CD14-positive monocyte (primary cell): Measurements from ENCODE around the gene ILK. TPM values are rescaled to one million over a fixed set of nuclear protein-coding genes. Genes with fewer than 3 reads are reported as not detected.

Experiments used
- DNase-seq, 3 donors: peaks; one replicate each; pipeline ENCODE4 v3.0.0-alpha.2; 2011 to 2022
- H2AFZ ChIP-seq: 2 replicates; pipeline ENCODE4 v1.6.0; 2012; ENCODE audit warnings: mild to moderate bottlenecking, low read depth, low read length, inconsistent platforms; ENCODE audit not compliant: insufficient read depth, poor library complexity, severe bottlenecking
- H3K27ac ChIP-seq, 2 donors: 1 replicate in 1 of 2; 2 replicates in 1 of 2; pipeline ENCODE4 v1.5.1; 2012 to 2013; ENCODE audit warnings: low read length in 2 of 2, control low read depth in 1 of 2, inconsistent platforms in 1 of 2, low read depth in 1 of 2, mild to moderate bottlenecking in 1 of 2
- H3K27me3 ChIP-seq, 2 donors: one replicate each; pipeline versions ENCODE4 v1.6.0 to v1.6.1; 2011 to 2013; ENCODE audit warnings: low read length in 2 of 2; ENCODE audit not compliant: control insufficient read depth in 2 of 2, insufficient read depth in 2 of 2
- H3K36me3 ChIP-seq, 2 donors: replicated peaks in 1 of 2; 1 replicate in 1 of 2; 2 replicates in 1 of 2; pipeline versions ENCODE4 v1.5.1 to v1.6.1; 2012 to 2013; ENCODE audit warnings: low read length in 2 of 2, control low read depth in 1 of 2, inconsistent platforms in 1 of 2, mild to moderate bottlenecking in 1 of 2; ENCODE audit not compliant: insufficient read depth in 2 of 2, control insufficient read depth in 1 of 2
- H3K4me1 ChIP-seq, 2 donors: 1 replicate in 1 of 2; 2 replicates in 1 of 2; pipeline versions ENCODE4 v1.5.1 to v1.6.1; 2012 to 2013; ENCODE audit warnings: low read length in 2 of 2, control low read depth in 1 of 2, inconsistent platforms in 1 of 2, mild to moderate bottlenecking in 1 of 2, moderate library complexity in 1 of 2; ENCODE audit not compliant: insufficient read depth in 2 of 2, control insufficient read depth in 1 of 2
- H3K4me2 ChIP-seq: replicated peaks from 2 replicates; pipeline ENCODE3; 2012; ENCODE audit warnings: low read length, moderate library complexity, mild to moderate bottlenecking; ENCODE audit not compliant: poor library complexity, severe bottlenecking; ENCODE audit errors: extremely low read depth
- H3K4me3 ChIP-seq, 3 experiments: fragments of 200-600 bp in 1 of 3; sonication (generic) in 1 of 3; replicated peaks in 1 of 3; 1 replicate in 2 of 3; 2 replicates in 1 of 3; pipeline ENCODE4 v1.5.1; 2011 to 2013; ENCODE audit warnings: low read length in 3 of 3, mild to moderate bottlenecking in 3 of 3, control low read depth in 2 of 3, low read depth in 2 of 3, inconsistent platforms in 1 of 3, moderate library complexity in 1 of 3
- H3K79me2 ChIP-seq: 2 replicates; pipeline ENCODE4 v1.6.0; 2012; ENCODE audit warnings: mild to moderate bottlenecking, control low read depth, inconsistent platforms, low read length, moderate library complexity; ENCODE audit not compliant: insufficient read depth
- H3K9ac ChIP-seq: 2 replicates; pipeline ENCODE4 v1.6.0; 2017; ENCODE audit warnings: low read length, mild to moderate bottlenecking; ENCODE audit not compliant: insufficient read depth, poor library complexity, severe bottlenecking
- H3K9me3 ChIP-seq, 2 donors: replicated peaks in 1 of 2; 1 replicate in 1 of 2; 2 replicates in 1 of 2; pipeline versions ENCODE4 v1.5.1 to v1.6.1; 2012 to 2013; ENCODE audit warnings: low read length in 2 of 2, control low read depth in 1 of 2; ENCODE audit not compliant: control insufficient read depth in 1 of 2, insufficient read depth in 1 of 2
- H4K20me1 ChIP-seq: 2 replicates; pipeline ENCODE4 v1.6.0; 2012; ENCODE audit warnings: mild to moderate bottlenecking, low read length, control low read depth, moderate library complexity; ENCODE audit not compliant: insufficient read depth
- H3K27ac Mint-ChIP-seq, 7 donors: one replicate each; pipeline ENCODE4 v1.8.0; 2020; ENCODE audit warnings: mild to moderate bottlenecking in 7 of 7, mixed read lengths in 7 of 7, moderate library complexity in 6 of 7, inconsistent platforms in 2 of 7
- H3K27me3 Mint-ChIP-seq, 3 donors: one replicate each; pipeline ENCODE4 v1.8.0; 2021 to 2022; ENCODE audit warnings: low read depth in 3 of 3, mild to moderate bottlenecking in 3 of 3, mixed read lengths in 3 of 3, moderate library complexity in 3 of 3, inconsistent platforms in 1 of 3
- H3K36me3 Mint-ChIP-seq, 2 donors: one replicate each; pipeline ENCODE4 v1.8.0; 2020; ENCODE audit warnings: mixed read lengths in 2 of 2, inconsistent platforms in 1 of 2, mild to moderate bottlenecking in 1 of 2
- H3K4me1 Mint-ChIP-seq: one replicate; pipeline ENCODE4 v1.8.0; 2020; ENCODE audit warnings: mild to moderate bottlenecking, mixed read lengths
- H3K4me3 Mint-ChIP-seq, 2 donors: one replicate each; pipeline ENCODE4 v1.8.0; 2020; ENCODE audit warnings: mild to moderate bottlenecking in 2 of 2, mixed read lengths in 2 of 2, moderate library complexity in 1 of 2
- H3K9me3 Mint-ChIP-seq, 7 donors: one replicate each; pipeline ENCODE4 v1.8.0; 2020 to 2022; ENCODE audit warnings: mixed read lengths in 7 of 7, mild to moderate bottlenecking in 6 of 7, moderate library complexity in 6 of 7, inconsistent platforms in 2 of 7
- intact Hi-C, 2 donors: fragments of 100-400 bp; cut with micrococcal nuclease; formaldehyde crosslinking; loops; one replicate each; pipeline versions ENCODE4 v1.15.0 to v1.15.1; 2023
- polyA plus RNA-seq, 3 donors: library from polyadenylated mRNA; depleted of rRNA in 1 of 3; unstranded in 2 of 3; stranded (reverse) in 1 of 3; fragments of 300-500 nt in 2 of 3; fragments of >200 nt in 1 of 3; fragmentation: Illumina TruSeq in 2 of 3; gene quantifications; 1 replicate in 2 of 3; 2 replicates in 1 of 3; pipeline ENCODE4 v1.2.3, GENCODE V29; 2012 to 2021
- TF ChIP-seq, protein P1 (sequence below): fragments of 200-600 bp; IDR thresholded peaks from one replicate; pipeline ENCODE4 v1.8.0; 2022; ENCODE audit warnings: antibody characterized with exemption, mild to moderate bottlenecking

Gene ILK
- polyA plus RNA-seq, 3 donors: 165 to 271 (median 250) TPM

DNA sequence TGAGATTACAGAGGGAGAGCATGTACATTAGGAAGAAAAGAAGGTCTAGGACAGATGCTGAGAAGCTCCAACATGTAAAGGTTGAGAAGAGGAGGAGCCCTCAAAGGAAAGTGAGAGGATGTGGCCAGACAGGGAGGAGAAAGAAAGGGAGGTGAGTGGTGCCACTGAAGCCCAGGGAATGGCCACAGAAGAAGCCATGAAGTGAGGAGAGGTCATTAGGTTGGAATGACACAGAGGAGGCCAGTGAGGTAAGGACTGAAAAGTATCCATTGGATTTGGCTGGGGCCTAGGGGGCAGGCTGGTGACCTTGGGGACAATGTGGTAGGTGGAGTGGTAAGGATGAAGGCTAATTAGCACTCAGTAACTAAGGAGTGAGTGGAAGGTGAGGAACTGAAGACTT, 55.1 kb downstream of the ILK start:
- TF ChIP-seq, protein P1, sequence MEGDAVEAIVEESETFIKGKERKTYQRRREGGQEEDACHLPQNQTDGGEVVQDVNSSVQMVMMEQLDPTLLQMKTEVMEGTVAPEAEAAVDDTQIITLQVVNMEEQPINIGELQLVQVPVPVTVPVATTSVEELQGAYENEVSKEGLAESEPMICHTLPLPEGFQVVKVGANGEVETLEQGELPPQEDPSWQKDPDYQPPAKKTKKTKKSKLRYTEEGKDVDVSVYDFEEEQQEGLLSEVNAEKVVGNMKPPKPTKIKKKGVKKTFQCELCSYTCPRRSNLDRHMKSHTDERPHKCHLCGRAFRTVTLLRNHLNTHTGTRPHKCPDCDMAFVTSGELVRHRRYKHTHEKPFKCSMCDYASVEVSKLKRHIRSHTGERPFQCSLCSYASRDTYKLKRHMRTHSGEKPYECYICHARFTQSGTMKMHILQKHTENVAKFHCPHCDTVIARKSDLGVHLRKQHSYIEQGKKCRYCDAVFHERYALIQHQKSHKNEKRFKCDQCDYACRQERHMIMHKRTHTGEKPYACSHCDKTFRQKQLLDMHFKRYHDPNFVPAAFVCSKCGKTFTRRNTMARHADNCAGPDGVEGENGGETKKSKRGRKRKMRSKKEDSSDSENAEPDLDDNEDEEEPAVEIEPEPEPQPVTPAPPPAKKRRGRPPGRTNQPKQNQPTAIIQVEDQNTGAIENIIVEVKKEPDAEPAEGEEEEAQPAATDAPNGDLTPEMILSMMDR: no peak
- H3K27ac ChIP-seq: no peak overlapping the region
- H3K27me3 Mint-ChIP-seq: peaks cover 15 to 18% (median 17%) of the 10 kb centered on the region in 3 donors
- peaks cover 0 to 5% of the 10 kb centered on the region in 2 donors for H3K9me3 ChIP-seq
- no peak overlapping the region for H3K27ac Mint-ChIP-seq
- DNase-seq: no peak
- peaks cover 9% of the 10 kb centered on the region for H3K4me1 Mint-ChIP-seq
- peaks cover 30 to 31% of the 10 kb centered on the region in 2 donors for H3K27me3 ChIP-seq
- no peak overlapping the region for H3K4me3 ChIP-seq
- no peaks in the 10 kb centered on the region for H4K20me1 ChIP-seq
- no peaks in the 10 kb centered on the region for H3K36me3 ChIP-seq
- no peak overlapping the region for H3K4me2 ChIP-seq
- no peak overlapping the region for H3K9ac ChIP-seq
- no peak overlapping the region for H2AFZ ChIP-seq
- H3K36me3 Mint-ChIP-seq: no peaks in the 10 kb centered on the region
- no peaks in the 10 kb centered on the region for H3K79me2 ChIP-seq
- H3K9me3 Mint-ChIP-seq: peaks cover 0 to 4% (median 0%) of the 10 kb centered on the region in 7 donors
- intact Hi-C loops: no loop called here
- H3K4me3 Mint-ChIP-seq: no peak overlapping the region
- H3K4me1 ChIP-seq: peaks cover 4% of the 10 kb centered on the region in 2 donors

Other genes starting within 250 kb of the ILK start
- gene SMPD1, start 213.3 kb upstream of the ILK start, polyA plus RNA-seq: 10 to 100 TPM in 1 of 3 donors, 1 to 10 TPM in 2; 4.2 to 22.6 (median 4.9) TPM
- gene APBB1, start 184.7 kb upstream of the ILK start, polyA plus RNA-seq: 1 to 10 TPM in 2 of 3 donors, under 1 TPM in 1; 0.85 to 2.5 (median 2.4) TPM
- gene HPX, start 162.8 kb upstream of the ILK start, polyA plus RNA-seq: under 1 TPM in 1 of 3 donors, not detected in 2; 0.40 TPM
- 10 to 100 TPM in 1 of 3 donors, 1 to 10 TPM in 2; 1.7 to 36.2 (median 3.3) TPM for gene TRIM3, start 129.8 kb upstream of the ILK start, polyA plus RNA-seq
- gene ARFIP2, start 122.4 kb upstream of the ILK start, polyA plus RNA-seq: 10 to 100 TPM; 21.6 to 43.8 (median 27.2) TPM
- gene TIMM10B, start 122.3 kb upstream of the ILK start, polyA plus RNA-seq: 10 to 100 TPM; 20.0 to 34.9 (median 22.1) TPM
- 10 to 100 TPM in 1 of 3 donors, under 1 TPM in 2; 0.24 to 21.0 (median 0.59) TPM for gene DNHD1, start 106.5 kb upstream of the ILK start, polyA plus RNA-seq
- gene RRP8, start 158 bp upstream of the ILK start, polyA plus RNA-seq: 10 to 100 TPM in 2 of 3 donors, 1 to 10 TPM in 1; 7.2 to 14.1 (median 11.9) TPM
- 100 to 1,000 TPM; 137 to 233 (median 232) TPM for gene TAF10, start 8.4 kb downstream of the ILK start, polyA plus RNA-seq
- gene TPP1, start 15.6 kb downstream of the ILK start, polyA plus RNA-seq: 100 to 1,000 TPM; 218 to 359 (median 271) TPM
- under 1 TPM; 0.01 to 0.88 (median 0.02) TPM for gene DCHS1, start 52.0 kb downstream of the ILK start, polyA plus RNA-seq
- gene MRPL17, start 79.6 kb downstream of the ILK start, polyA plus RNA-seq: 10 to 100 TPM in 2 of 3 donors, 1 to 10 TPM in 1; 8.0 to 14.0 (median 12.8) TPM
- not detected for gene OR2AG2, start 168.2 kb downstream of the ILK start, polyA plus RNA-seq
- gene OR2AG1, start 179.2 kb downstream of the ILK start, polyA plus RNA-seq: not detected
- not detected for gene OR6A2, start 195.9 kb downstream of the ILK start, polyA plus RNA-seq
- not detected for gene OR10A5, start 241.9 kb downstream of the ILK start, polyA plus RNA-seq